ENCODE results near the gene APOL3. TPM values are rescaled to one million over a fixed set of nuclear protein-coding genes. Genes with fewer than 3 reads are reported as not detected.
"Not testable (repeated sequence)": the region's sequence is repeated elsewhere in the genome, so short reads cannot be mapped to it uniquely, and the experiment has no call there.

The APOL3 gene
- total and polyA plus RNA-seq, 9 donors, result 15.4 to 62.1 (median 19.4) TPM

DNA sequence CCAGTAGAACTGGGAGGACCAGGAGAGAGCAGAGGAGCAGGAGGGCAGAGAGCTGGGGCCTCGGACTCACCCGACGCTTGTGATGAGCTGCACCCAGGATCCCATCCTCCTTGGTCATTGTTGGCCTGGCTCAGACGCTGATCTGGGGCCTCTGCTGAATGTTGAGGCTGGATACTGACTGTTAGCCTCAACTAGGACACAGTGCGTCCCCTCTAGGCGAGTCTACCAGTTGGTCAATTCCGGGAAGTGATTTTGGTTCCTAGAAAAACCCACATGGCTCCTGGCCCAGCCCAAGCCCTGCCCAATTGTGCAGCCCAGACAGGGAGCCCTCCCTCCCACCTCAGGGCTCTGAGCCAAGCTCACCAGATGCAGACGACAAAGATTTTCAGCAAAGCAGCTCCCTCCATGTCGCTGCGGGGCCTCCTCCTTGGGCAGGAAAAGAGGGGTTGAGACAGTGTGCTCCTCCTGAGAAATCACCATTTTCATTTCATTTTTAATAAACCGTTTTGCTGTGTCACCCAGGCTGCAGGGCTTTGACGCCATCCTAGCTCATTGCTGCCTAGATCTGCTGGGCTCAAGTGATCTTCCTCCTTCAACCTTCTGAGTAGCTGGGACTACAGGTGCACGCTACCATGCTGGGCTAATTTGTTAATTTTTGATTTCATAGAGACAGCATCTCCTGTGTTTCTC, 41.2 kb upstream of the APOL3 start, which contains the start of gene APOL4:
Gene APOL4, minus strand, starts transcription at position 180 of the 690 bp plus-strand sequence. Its CDS starts 75 bp downstream, at position 105.
- Histone ChIP-seq H3K36me3 (no peaks in the 10 kb centered on the region), H3K27ac (peak within 1 kb of the TSS in 1 of 2 donors; percentile 68), H3K4me1 (ENCODE audit: insufficient read depth) (peaks cover 21% of the 10 kb centered on the region), H3K4me3 (no peak within 1 kb of the TSS), H3K9me3 (no peaks in the 10 kb centered on the region), H3K27me3 (no peaks in the 10 kb centered on the region)
- 16 to 31% (median 31%) methylated on average over 8 to 13 of the region's 13 CpGs for WGBS, 3 donors
- TF ChIP-seq EP300 (IDR thresholded peaks at IDR 0.05) (no peak), CTCF (IDR thresholded peaks at IDR 0.05) (no peak), POLR2A (IDR thresholded peaks at IDR 0.05) (no peak)
- intact Hi-C loops (cut with DNase I), result no loop called here
- DNase-seq, result peak; percentile 82 to 90 (median 86)

GRCh38 chr22:36201025-36201424, 40.5 kb upstream of the APOL3 start:
- H3K4me1 ChIP-seq (ENCODE audit: insufficient read depth), result peaks cover 21% of the 10 kb centered on the region
- H3K27ac ChIP-seq, result peak overlapping the region in 1 of 2 donors; percentile 68
- DNase-seq; H3K9me3 ChIP-seq; H3K4me3 ChIP-seq; H3K36me3 ChIP-seq; intact Hi-C loops (cut with DNase I); H3K27me3 ChIP-seq: not testable (repeated sequence)
- WGBS, 3 donors, result 80 to 91% (median 86%) methylated on average over 1 of the region's 5 CpGs

- no peak overlapping the region for H3K4me3 ChIP-seq
- H3K36me3 ChIP-seq, result no peaks in the 10 kb centered on the region
- H3K9me3 ChIP-seq, result no peaks in the 10 kb centered on the region
- intact Hi-C loops (cut with DNase I), result loop anchor here in 3 of 4 donors (5.0 to 10.0 kb wide), 2 partner anchors 86 to 88 kb away; no protein-coding TSS in a partner anchor
- no peaks in the 10 kb centered on the region for H3K27me3 ChIP-seq
- WGBS, 3 donors, result 65 to 93% (median 68%) methylated on average over 5 of the region's 5 CpGs
- TF ChIP-seq POLR2A (IDR thresholded peaks at IDR 0.05), result no peak
- no peak for TF ChIP-seq CTCF (IDR thresholded peaks at IDR 0.05)
- no peak for TF ChIP-seq EP300 (IDR thresholded peaks at IDR 0.05)
- H3K27ac ChIP-seq, result peak overlapping the region in 1 of 2 donors; percentile 74
- no peak for DNase-seq
- H3K4me1 ChIP-seq (ENCODE audit: insufficient read depth), result peaks cover 21% of the 10 kb centered on the region
These were observed 38.5 kb upstream of the APOL3 start for GRCh38 chr22:36199001-36199551.

- intact Hi-C loops (cut with DNase I), result loop anchor here in 3 of 4 donors (5.0 to 10.0 kb wide), 2 partner anchors 86 to 89 kb away; no protein-coding TSS in a partner anchor
- H3K27ac ChIP-seq, result peak overlapping the region in 1 of 2 donors; percentile 74
These were observed 38.0 kb upstream of the APOL3 start for GRCh38 chr22:36198536-36198935.

More at GRCh38 chr22:36198536-36198935, 38.0 kb upstream of the APOL3 start:
- Histone ChIP-seq H3K4me1 (ENCODE audit: insufficient read depth) (peaks cover 21% of the 10 kb centered on the region), H3K9me3 (no peaks in the 10 kb centered on the region), H3K36me3 (no peaks in the 10 kb centered on the region), H3K27me3 (no peaks in the 10 kb centered on the region), H3K4me3 (no peak overlapping the region)
- TF ChIP-seq EP300 (IDR thresholded peaks at IDR 0.05) (no peak), CTCF (IDR thresholded peaks at IDR 0.05) (no peak), POLR2A (IDR thresholded peaks at IDR 0.05) (no peak)
- 82 to 92% (median 89%) methylated on average over 3 of the region's 3 CpGs for WGBS, 3 donors
- DNase-seq, result no peak

Measured in ovary (tissue), 9 donors.